ENCODE results near the gene PCNX1. TPM values are rescaled to one million over a fixed set of nuclear protein-coding genes. Genes with fewer than 3 reads are reported as not detected.

Gene PCNX1
- total and polyA plus RNA-seq, 2 of the 4 experiments (the other 2 are of a cell fraction), result 15.0 to 43.7 TPM

DNA sequence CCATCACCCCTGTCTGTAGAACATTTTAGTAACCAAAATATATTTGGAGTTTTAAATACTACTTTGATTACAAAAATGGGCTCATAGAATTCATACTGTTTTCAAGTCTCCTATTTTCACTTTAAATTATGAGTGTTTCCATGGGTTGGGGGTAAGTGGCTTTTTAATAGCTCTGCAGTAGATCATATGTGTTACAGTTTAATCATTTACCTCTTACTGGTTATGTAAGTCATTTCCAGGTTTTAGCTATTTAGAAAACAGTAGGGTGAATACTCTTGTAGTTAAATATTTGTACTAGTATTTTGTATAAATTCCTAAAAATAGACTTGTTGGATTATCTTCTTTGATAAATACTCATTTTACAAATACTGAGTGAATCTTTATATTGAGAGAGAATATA lies 8.2 kb downstream of the PCNX1 start:
- no peak overlapping the region for H3K27ac ChIP-seq (ENCODE audit: insufficient read depth, low read length)
- H3K9me1 ChIP-seq (ENCODE audit: insufficient read depth, low read length), result peaks cover 2% of the 10 kb centered on the region; the same call in 1 of the 2 replicates
- dilution Hi-C loops (cut with HindIII; ENCODE audit: low sequenced_read_pairs, unreplicated experiment) (no loop called here), intact Hi-C loops (cut with micrococcal nuclease) (loop anchor here (10.0 kb wide), 1 partner anchor 199 kb away; no protein-coding TSS in a partner anchor), in situ Hi-C loops (cut with MboI; ENCODE audit: low sequenced_read_pairs) (no loop called here)
- POLR2A ChIA-PET (ENCODE audit: unreplicated experiment), result no interaction called here
- H3K36me3 ChIP-seq (ENCODE audit: control insufficient read depth, insufficient read depth, low read length), result no peaks in the 10 kb centered on the region; the same call in 1 of the 2 replicates
- peaks cover 4% of the 10 kb centered on the region for H3K4me1 ChIP-seq (ENCODE audit: control insufficient read depth, insufficient read depth, low read length)
- ATAC-seq (ENCODE audit: low read depth) (no peak), DNase-seq (no peak)
- no peak overlapping the region for H3K4me3 ChIP-seq (ENCODE audit: insufficient read depth, low read depth, low read length)
- H4K20me1 ChIP-seq (ENCODE audit: insufficient read depth, low read length), result peaks cover 85% of the 10 kb centered on the region
- no TSS peak for BruUV-seq (replicated peaks)
- H2AK9ac ChIP-seq (replicated peaks; ENCODE audit: low read depth, low read length, poor library complexity), result no peak overlapping the region
- no peak overlapping the region for H3K14ac ChIP-seq (replicated peaks; ENCODE audit: low read depth, low read length)
- peaks cover 10 to 71% of the 10 kb centered on the region in 2 experiments; a peak in 2 of 4 replicates for H3K79me1 ChIP-seq (ENCODE audit: low read depth in 1 of 2, low read length in 2 of 2)
- no peak overlapping the region for H3K9ac ChIP-seq (ENCODE audit: low read depth, low read length)
- no peak overlapping the region for H3K56ac ChIP-seq (ENCODE audit: extremely low read depth, insufficient read depth, low read length)
- H3K27me3 ChIP-seq (ENCODE audit: control insufficient read depth, insufficient read depth, low read length), result no peaks in the 10 kb centered on the region
- CTCF ChIA-PET, result interaction anchor here (0.6 kb wide), 2 partner anchors 8 to 134 kb away, joined by 3 read pairs; partner anchors contain the start of gene PCNX1
- H2AFZ ChIP-seq (replicated peaks; ENCODE audit: low read length, poor library complexity), result no peak overlapping the region
- H3K4ac ChIP-seq (ENCODE audit: low read depth, low read length), result no peak overlapping the region
- no peak overlapping the region for H3K18ac ChIP-seq (ENCODE audit: low read depth, low read length)
- no peak overlapping the region for H4K5ac ChIP-seq (ENCODE audit: low read depth, low read length)
- H4K91ac ChIP-seq (ENCODE audit: insufficient read depth, low read depth, low read length), result no peak overlapping the region
- no peak for TF ChIP-seq RFX5 (IDR thresholded peaks at IDR 0.05; ENCODE audit: low read depth, low read length)
- no peak for TF ChIP-seq USF2 (IDR thresholded peaks at IDR 0.05; ENCODE audit: low read depth, low read length)
- TF ChIP-seq BHLHE40 (IDR thresholded peaks at IDR 0.05; ENCODE audit: low read depth, low read length), result no peak
- no peak overlapping the region for H2AK5ac ChIP-seq (ENCODE audit: low read depth, low read length)
- H3K4me2 ChIP-seq (ENCODE audit: low read depth, low read length), result no peak overlapping the region
- H2BK15ac ChIP-seq (ENCODE audit: low read depth, low read length), result no peak overlapping the region
- H2BK20ac ChIP-seq (ENCODE audit: low read depth, low read length), result no peak overlapping the region
- no peak overlapping the region for H2BK120ac ChIP-seq (ENCODE audit: low read depth, low read length)
- no peaks in the 10 kb centered on the region for H3K9me3 ChIP-seq (ENCODE audit: control insufficient read depth, insufficient read depth, low read length)
- no peak overlapping the region for H2BK5ac ChIP-seq (ENCODE audit: low read depth, low read length, poor library complexity, severe bottlenecking)
- H3K23ac ChIP-seq (ENCODE audit: low read depth, low read length), result no peak overlapping the region
- H4K8ac ChIP-seq (ENCODE audit: low read depth in 2 of 2, low read length in 2 of 2), result no peak overlapping the region
